GM19468 (cell line): ENCODE results near the gene AS3MT.
"Not testable (repeated sequence)": the region's sequence is repeated elsewhere in the genome, so short reads cannot be mapped to it uniquely, and the experiment has no call there.

Source experiments
- ATAC-seq: cut with Tn5 transposase; IDR thresholded peaks from one replicate; pipeline ENCODE4 v1.9.1; 2021; ENCODE audit warnings: mild to moderate bottlenecking, moderate library complexity, moderate number of reproducible peaks; ENCODE audit not compliant: unreplicated experiment; ENCODE audit errors: extremely low read depth

Gene AS3MT

GRCh38 chr10:102869258-102870198 is at the start of gene AS3MT:
Gene AS3MT, plus strand, starts transcription at chr10:102869470. Its CDS starts 123 bp downstream, at chr10:102869593.
- no peak for ATAC-seq

- ATAC-seq, result not testable (repeated sequence)
These were observed 49.3 kb upstream of the AS3MT start for GRCh38 chr10:102820008-102820407.

- ATAC-seq, result no peak
These were observed 47.0 kb upstream of the AS3MT start for GRCh38 chr10:102822222-102822621.

GRCh38 chr10:102824664-102825063 is 44.6 kb upstream of the AS3MT start:
- no peak for ATAC-seq

- ATAC-seq, result no peak
These were observed 43.0 kb upstream of the AS3MT start for GRCh38 chr10:102826148-102826796.

GRCh38 chr10:102827597-102827975 is 41.7 kb upstream of the AS3MT start:
- ATAC-seq, result no peak

GRCh38 chr10:102831322-102832071 is 37.8 kb upstream of the AS3MT start:
- ATAC-seq, result no peak

- ATAC-seq, result no peak
These were observed 37.0 kb upstream of the AS3MT start for GRCh38 chr10:102832248-102832647.

GRCh38 chr10:102832987-102833386 is 36.3 kb upstream of the AS3MT start:
- ATAC-seq, result no peak

GRCh38 chr10:102834143-102834542 is 35.1 kb upstream of the AS3MT start:
- ATAC-seq, result no peak

GRCh38 chr10:102835007-102835482 is 34.2 kb upstream of the AS3MT start:
- no peak for ATAC-seq

- no peak for ATAC-seq
These were observed 32.0 kb upstream of the AS3MT start, which contains the start of gene CYP17A1 for GRCh38 chr10:102837230-102837721. Gene CYP17A1, minus strand, starts transcription at chr10:102837413. Its CDS starts 52 bp downstream, at chr10:102837361.

GRCh38 chr10:102838276-102838927 is 30.9 kb upstream of the AS3MT start:
- ATAC-seq, result not testable (repeated sequence)

- no peak for ATAC-seq
These were observed 27.4 kb upstream of the AS3MT start for GRCh38 chr10:102841827-102842345.

- not testable (repeated sequence) for ATAC-seq
These were observed 26.1 kb upstream of the AS3MT start for GRCh38 chr10:102843139-102843538.

GRCh38 chr10:102844190-102844776 is 25.0 kb upstream of the AS3MT start:
- ATAC-seq, result not testable (repeated sequence)

- no peak for ATAC-seq
These were observed 23.8 kb upstream of the AS3MT start for GRCh38 chr10:102845352-102845902.

GRCh38 chr10:102850025-102850518 is 19.2 kb upstream of the AS3MT start:
- no peak for ATAC-seq

- ATAC-seq, result not testable (repeated sequence)
These were observed 16.0 kb upstream of the AS3MT start for GRCh38 chr10:102853237-102853636.
